GM19397 (cell line): ENCODE measurements around the gene CABP1.
A peak's percentile ranks its signal among the peaks of the same experiment; 100 is the strongest.

ENCODE experiments used
- ATAC-seq: cut with Tn5 transposase; IDR thresholded peaks from one replicate; pipeline ENCODE4 v1.9.1; 2021; ENCODE audit warnings: mild to moderate bottlenecking, moderate library complexity; ENCODE audit not compliant: unreplicated experiment

Gene CABP1

DNA sequence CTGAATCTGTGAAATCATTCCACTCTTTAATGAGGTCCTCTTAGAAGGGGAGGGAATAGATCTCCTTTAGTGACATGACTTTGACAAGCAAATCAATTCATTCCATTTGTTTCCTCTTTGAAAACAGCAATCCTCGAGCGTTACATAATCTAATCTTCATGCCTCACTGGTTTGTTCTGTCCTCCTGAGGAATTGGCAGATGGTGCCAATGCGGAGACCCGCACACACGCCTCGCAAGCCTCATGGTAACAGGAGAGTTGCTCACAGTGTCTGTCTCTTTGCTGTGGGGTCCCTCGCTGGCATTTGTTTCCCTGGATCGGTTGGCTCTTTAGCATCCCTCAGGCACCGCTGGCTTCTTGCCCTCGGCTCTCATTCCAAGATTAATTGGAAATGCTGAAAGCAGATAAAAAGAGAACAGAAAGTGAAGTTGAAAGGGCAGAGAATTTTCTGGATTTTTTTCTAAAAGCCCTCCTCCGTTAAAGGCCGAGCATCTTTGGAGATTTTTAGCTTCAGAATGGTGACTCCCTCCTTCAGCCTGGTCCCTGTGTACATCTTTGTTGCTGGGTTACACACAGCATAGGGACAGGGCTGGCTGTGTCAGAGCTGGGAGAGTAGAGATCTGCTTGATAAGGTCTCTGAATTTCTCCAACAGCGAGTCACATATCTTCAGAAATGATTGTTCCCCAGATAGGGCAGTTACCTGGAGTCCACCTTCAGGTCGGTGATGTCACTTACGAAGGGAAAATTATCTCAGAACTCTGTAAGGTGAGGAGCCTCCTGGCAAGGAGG lies 10.1 kb upstream of the CABP1 start:
- no peak for ATAC-seq

DNA sequence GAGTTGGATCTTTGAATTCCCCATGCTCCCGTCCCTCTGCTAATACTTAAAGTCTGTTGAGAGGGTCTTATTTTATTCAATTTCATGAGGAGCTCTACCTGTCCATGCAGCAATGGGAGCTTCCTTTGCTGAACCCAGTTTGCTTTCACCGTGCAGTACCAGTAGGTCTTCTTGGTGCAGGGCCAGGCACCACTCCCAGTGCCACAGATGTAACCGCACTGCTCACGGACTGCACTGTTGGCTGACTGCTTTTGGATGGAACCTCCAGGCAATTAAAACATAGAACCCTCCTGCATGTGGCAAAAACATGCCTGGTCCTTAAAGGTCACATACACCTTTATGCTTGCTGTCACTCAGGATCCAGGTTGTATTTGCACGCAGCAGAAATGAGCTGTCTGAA lies 9.3 kb upstream of the CABP1 start:
- ATAC-seq = no peak

DNA sequence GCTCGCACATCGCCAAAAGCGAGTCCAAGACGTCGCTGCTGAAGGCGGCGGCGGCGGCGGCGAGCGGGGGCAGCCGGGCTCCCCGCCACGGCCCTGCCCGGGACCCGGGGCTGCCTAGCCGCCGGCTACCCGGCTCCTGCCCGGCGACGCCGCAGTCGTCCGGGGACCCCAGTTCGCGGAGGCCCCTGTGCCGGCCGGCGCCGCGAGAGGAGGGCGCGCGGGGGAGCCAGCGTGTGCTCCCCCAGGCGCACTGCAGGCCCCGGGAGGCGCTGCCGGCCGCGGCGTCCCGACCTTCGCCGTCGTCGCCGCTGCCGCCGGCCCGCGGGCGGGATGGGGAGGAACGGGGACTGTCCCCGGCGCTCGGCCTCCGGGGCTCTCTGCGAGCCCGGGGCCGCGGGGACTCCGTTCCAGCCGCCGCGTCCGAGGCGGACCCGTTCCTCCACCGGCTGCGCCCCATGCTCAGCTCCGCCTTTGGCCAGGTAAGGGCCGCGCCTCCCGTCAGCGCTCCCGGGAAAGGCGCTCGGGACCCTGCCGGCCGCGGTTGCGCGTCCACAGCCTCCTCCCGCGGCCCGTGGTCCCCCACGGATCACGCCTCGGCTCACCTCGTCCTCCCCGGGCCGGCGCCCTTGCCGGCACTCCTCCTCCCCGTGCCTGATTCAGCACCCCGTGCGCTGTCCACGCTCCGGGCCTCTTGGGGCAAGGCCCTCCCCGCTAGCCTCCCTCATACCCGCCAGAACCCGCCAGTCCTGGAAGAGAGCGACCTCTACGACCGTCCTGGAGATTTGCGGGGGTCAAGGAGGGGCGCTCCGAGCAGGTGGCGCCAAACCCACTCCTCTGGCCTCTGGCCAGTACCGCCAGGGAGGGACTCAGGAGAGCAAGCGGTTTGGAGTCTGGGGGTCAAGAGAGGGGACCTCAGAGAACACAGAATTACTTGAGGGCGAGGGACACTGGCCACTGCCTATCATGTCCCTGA lies 721 bp downstream of the CABP1 start:
- peak; percentile 41 for ATAC-seq

DNA sequence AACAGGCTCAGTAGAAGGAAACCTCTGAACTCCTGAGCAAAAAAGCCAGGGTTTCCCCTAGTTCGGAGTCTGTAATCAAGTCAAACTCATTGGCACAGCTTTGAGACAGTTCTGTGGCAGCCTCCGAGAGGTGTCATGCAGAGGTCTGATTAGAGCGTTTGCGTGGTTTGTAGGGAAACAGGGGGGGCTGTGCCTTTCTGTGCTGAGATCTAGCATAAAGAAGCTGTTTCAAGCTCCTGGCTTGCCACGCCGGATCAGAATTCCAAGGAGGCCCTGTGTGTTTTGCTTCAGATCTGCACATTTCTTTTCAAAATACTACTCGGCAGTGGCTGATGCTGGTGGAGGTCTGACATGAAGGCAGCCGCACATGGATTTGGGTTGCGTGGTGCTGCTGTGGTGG lies 1.7 kb downstream of the CABP1 start:
- ATAC-seq = no peak

DNA sequence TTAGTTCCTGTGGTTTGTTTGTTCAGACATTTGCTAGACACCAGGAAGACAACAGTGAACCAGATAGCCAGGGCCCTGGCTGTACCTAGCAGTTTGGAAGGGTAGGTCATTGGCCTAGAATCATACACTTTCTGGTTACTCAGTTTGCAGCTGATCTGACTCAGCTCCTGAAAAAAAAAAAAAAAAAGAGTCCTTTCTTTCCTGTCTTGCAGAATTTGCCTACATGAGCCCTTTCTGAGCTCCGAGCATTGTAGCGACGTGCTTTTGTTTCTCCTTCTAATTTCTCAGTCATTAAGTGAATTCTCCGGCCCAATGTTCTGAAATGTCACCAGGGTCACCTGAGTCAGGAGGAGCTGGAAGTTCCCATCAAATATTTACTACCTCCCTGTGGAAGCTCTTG lies 2.4 kb downstream of the CABP1 start:
- no peak for ATAC-seq

DNA sequence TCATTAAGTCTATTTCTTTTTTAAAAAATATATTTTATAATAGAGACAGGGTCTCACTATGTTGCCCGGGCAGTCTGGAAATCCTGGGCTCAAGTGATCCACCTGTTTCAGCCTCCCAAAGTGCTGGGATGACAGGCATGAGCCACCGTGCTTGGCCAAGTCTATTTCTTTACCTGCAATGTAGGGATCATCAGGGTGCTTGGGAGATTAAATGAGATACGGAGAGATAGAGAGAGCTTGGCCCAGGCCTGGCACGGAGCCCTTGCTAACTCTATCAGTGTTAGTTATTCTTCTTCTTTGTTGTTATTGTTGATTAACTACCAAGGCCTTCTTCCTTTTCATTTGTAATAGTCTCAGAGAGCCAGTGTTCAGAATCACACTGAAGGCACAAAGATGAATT lies 3.1 kb downstream of the CABP1 start:
- ATAC-seq = no peak

DNA sequence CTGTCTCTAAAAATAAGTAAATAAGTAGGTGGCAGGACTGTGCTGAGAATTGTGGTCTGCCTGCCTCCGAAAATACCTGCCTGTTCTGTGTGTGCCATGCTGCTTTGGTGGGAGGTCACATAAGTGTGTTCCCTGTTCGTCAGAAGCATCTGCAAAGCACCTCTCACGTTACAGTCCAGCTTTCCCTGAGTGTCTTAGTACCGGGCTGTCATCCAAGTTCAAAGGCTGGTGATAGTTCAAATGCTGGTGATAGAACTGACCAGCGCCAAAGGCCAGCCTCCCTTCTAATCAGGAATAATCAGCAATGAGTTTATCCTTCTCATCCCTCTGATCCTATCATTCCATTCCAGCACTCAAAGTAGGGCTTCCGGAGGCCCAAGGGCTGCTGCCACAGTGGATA lies 5.6 kb downstream of the CABP1 start:
- no peak for ATAC-seq

DNA sequence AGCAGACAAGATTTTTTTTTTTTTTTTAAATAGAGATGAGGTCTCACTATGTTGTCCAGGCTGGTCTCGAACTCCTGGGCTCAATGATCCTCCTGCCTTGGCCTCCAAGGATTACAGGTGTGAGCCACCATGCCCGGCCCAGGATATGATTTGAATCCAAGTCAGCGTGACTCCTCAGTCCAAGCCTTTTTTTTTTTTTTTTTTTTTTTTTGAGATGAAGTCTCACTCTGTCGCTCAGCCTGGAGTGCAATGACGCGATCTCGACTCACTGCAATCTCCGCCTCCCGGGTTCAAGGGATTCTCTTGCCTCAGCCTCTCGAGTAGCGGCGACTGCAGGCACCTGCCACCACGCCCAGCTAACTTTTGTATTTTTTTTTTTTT lies 6.9 kb downstream of the CABP1 start:
- no peak for ATAC-seq

DNA sequence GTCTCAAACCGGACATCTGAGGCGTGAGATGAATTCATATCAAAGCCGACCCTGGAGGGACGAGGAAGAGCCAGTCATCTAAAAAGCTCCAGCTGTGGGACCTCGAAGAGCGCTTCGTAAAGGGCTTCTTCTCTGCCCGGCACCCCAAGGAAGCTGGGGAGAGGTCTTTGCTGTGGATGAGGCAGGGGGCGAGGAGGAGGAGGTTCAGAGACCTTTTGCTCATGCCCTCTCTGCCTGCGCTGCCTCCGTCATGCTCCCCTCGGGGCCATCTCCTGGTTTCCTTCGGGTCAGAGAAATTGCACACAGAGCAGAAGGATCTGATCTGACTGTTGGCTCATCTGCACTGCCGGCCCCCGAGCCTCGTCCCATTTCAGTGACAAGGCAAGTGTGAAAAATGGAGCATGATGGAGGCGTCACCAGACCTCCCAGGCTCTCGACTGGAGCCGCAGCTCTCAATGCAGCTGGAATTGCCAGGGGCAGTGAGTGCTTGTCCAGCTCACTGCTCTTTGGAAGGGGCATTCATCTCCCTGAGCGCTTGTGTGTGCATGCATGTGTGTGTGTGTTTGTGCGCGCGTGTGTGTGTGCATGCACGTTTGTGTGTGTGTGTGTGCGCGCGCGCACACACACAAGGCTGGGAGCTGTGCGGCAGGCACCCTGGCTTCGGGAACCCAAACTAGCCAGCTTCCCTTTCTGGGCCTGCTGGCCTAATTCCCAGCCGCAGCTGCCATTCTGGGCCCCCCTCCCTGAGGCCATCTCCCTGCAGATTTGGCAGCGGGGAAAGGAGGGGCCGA lies 9.2 kb downstream of the CABP1 start:
- ATAC-seq = no peak

DNA sequence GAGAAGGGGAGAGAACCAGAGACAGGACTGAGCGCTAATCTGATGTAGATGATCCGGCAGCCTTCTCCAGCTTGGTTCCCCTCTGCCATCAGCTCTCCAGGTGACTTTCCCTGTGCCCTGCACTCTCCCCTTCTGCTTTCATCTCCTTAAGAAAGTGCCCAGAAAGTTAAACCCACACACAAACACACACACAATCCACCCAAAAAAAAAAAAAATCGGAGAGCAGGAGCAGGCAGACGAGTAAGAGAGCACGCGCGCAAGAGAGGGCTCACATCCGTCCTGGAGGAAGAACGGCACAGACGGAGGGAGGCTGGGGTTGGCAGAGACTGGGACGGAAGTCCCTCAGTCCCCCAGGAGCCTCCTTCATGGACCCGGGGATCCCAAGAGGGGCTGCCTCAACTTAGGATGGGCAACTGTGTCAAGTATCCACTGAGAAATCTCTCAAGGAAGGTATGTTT lies 9.8 kb downstream of the CABP1 start:
- no peak for ATAC-seq

DNA sequence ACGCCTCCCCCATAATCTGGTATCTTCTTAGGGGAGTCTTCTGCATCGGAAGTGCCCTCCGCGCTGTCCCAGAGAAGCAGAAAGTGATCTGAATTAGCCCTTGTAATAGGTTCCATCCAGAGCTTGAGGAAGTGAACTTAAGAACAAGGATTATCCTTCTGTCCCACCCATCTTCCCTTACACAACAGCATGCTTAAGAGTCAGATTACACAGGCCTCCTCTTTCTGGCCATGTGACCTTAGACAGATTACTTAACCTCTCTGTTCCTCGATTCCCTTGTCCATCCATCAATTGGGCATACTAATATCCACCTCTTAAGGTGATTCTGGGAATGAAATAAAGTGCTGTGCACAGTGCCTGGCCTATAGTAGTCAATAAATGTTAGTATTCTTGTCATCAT lies 11.4 kb downstream of the CABP1 start:
- no peak for ATAC-seq

DNA sequence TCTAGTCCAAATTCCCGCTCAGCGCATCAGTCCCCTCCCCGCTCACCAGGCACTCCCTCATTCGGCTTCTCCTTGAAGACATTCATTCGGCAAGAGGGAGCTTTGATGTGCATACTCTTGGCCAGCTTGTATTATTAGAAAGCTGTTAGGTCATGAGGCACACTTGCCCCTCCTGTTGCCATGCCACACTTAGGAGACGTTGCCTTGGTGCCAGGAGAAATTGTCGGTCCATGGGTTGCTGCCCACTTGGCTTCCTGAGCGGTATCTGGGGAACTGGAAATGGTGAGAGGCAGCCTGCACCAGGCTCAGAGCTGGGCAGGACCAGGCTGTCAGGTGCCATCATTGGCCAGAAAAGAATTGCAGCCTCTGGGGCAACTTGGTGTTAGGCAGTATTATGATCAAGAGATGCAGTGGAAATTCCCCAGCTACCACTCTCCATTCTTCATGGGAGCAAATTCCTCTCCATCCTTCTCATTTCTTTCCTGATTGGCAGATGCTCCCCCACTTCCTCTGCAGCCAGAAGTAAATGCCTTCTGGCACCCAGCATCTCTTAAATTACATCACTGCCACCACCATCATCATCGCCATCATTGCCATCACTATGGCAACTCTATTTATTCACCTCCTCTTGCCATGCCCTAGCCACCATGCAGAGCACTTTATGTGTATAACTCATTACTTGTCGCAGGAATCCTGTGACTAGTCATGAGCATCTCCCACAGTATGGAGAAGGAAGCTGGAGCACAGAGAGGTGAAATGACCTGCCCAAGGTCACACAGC lies 12.4 kb downstream of the CABP1 start:
- ATAC-seq = no peak

DNA sequence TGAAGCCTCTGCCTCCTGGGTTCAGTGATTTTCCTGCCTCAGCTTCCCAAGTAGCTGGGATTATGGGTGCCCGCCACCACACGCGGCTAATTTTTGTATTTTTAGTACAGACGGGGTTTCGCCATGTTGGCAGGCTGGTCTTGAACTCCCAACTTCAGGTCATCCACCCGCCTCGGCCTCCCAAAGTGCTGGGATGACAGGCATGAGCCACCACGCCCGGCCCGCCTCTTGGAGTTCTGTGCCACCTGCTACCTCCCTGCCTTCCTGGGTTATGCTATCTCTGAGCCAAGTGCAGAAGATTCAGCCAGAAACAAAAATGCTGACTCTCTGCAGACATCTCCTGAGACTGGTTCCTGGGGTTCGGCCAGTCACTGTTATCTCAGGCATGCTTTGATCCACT lies 13.2 kb downstream of the CABP1 start:
- ATAC-seq = no peak

DNA sequence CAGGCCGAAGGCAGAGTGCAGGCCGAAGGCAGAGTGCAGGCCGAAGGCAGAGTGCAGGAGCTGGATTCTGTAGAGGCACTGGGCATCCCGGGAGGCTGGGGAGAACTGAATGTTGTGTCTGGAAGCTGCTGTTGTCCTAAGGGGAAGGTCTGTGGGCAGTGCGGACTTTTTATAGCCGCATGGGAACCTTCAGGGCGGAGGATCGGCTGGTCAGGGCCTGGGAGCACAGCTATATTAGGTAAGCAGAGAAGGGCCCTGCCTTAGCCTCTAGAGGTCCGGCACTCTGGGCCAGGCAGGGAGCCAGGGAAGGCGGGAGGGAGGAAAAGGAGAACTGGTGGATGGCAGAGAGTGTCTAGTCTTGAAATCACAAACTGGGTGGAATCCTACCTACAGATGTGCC lies 14.2 kb downstream of the CABP1 start:
- no peak for ATAC-seq

DNA sequence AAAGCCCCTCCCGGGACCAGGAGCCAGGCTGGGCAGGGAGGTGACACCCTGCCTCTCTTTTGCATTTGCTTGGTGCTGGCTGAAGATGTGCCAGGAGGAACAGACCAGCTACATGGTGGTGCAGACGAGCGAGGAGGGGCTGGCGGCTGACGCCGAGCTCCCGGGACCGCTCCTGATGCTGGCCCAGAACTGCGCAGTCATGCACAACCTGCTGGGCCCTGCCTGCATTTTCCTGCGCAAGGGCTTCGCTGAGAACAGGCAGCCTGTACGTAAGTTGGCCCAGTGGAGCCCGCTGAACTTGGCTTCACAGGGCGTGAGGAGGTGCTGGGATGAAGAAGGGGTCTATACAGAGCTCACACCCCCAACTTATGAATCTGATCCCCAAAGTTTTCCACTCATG lies 15.6 kb downstream of the CABP1 start:
- no peak for ATAC-seq

DNA sequence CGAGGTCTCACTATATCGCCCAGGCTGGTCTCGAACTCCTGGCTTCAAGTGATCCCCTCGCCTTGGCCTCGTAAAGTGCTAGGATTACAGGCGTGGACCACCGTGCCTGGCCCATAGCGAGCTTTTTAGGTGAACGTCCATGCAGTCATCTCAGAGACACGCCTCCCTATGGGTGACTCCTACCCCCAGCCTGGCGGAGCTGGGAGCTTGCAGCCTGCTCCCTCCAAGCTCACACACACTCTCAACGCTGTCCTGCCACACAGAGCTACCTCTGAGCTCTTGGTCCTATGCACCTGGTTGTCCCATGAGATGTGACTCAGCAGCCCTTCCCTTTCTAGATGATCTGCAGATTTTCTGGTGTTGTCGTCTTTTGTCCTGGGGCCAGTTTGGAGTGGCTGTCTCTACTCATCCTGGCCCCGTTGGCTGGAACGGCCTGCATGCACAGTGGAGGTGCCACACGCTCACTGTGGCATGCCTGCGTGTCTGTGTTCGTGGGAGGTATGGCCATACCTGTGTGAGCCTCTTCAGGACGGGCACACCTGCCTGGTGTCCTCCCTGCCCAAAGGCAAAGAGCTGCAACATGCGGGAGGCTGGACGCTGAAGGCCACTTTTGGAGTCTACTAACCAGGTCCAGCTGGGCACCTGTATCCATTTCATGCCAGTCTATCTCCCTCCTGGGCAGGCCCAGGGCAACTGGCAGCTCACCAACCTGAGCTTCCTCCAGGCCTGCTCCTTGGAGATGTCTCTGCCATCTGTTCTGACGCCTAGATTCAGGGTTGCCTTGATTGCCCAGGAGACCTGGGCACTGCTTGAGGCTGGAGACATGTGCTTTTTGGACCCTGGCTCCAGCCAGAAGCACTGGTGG lies 18.1 kb downstream of the CABP1 start:
- ATAC-seq = no peak

DNA sequence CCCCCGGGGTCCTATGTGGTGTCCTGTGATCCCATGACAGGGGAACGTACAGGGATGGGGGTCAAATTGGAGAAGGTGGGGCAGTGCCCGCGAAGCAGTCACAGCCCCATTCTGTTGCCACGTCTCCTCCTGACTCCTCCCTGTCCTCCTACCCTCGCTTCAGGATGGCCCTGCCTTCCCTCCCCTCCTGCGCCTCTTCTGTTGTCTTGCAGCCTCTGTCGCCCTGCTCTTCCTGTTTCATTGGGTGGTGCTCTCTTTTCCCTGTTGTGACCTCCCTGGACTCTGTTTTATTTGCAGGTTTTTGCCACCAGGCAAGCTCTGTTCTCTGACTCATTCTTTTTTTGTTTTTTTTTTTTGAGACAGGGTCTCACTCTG lies 18.7 kb downstream of the CABP1 start:
- no peak for ATAC-seq

DNA sequence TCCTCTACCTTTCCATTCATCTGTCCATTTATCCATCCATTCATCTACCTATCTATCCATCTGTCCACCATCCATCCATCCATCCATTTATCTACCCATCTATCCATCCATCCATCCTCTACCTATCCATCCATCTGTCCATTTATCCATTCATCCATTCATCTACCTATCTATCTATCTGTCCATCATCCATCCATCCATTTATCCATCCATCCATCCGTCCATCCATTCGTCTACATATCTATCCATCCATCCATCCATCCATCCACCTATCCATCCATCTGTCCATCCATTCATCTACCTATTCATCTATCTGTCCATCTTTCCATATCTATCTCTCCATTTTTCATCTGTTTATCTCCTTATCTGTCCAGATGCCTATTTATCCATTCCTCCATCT lies 21.0 kb downstream of the CABP1 start:
- no peak for ATAC-seq

DNA sequence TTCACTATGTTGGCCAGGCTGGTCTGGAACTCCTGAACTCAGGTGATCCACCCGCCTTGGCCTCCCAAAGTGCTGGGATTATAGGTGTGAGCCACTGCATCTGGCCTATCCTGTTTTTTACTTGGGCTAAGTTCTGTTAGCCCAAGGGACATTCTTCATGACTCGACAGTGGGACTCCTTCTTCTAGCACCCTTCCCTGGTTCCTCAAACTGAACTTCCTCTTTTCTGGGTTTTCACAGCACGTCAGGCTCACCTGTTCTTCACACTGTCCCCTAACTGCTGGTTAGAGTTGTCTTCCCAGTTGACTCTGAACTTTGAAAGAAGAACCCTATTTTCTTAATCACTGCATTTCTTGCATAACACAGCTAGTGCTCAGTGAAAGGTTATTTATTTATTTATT lies 22.5 kb downstream of the CABP1 start:
- ATAC-seq = no peak

DNA sequence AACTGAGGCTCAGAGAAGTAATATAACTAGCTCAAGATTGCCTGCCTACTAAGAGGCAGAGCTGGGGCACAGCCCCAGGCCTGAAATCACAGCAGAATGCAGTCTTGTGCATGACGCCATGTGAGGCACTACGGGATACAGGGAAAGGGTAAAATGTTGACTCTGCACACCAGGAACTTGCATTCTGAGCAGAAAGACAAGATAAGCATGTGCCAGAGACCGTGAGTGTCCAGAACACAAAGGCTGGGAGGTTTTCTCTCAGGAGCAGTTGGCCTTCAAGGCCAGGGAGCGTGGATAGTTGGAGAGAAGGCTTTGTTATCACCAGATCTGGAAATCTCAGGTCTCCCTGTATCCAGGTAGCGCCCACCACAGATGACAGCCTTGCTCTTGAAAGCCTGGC lies 23.3 kb downstream of the CABP1 start:
- no peak for ATAC-seq
